Naive thymus-derived CD8-positive, alpha-beta T cell (primary cell): ENCODE measurements around the gene PCOLCE2. TPM values are rescaled to one million over a fixed set of nuclear protein-coding genes. Genes with fewer than 3 reads are reported as not detected.

ENCODE experiments used
- ATAC-seq, 2 donors: fragments of 150-1000 bp; cut with Tn5 transposase in 1 of 2; sonication (Bioruptor Pico), chemical (Tn5 transposase) in 1 of 2; 1 replicate in 1 of 2; 2 replicates in 1 of 2; pipeline ENCODE4 v1.10.0; 2021; ENCODE audit warnings: mild to moderate bottlenecking in 2 of 2, moderate library complexity in 2 of 2
- POLR2A ChIA-PET: fragments of 350-600 bp; sonication (Branson Sonifier 250); formaldehyde crosslinking; loops from one replicate; lab custom pipeline; 2021; ENCODE audit warnings: antibody characterized with exemption; lab: Charles Lee
- DNase-seq, 10 donors: peaks; one replicate each; pipeline versions ENCODE4 v3.0.0 to v3.0.0-alpha.2; 2020 to 2022
- H3K27ac Mint-ChIP-seq, 10 donors: one replicate each; pipeline ENCODE4 v1.8.0; 2020 to 2022; ENCODE audit warnings: mild to moderate bottlenecking in 10 of 10, mixed read lengths in 10 of 10, moderate library complexity in 4 of 10, inconsistent platforms in 1 of 10
- H3K27me3 Mint-ChIP-seq, 5 donors: one replicate each; pipeline ENCODE4 v1.8.0; 2021 to 2022; ENCODE audit warnings: mixed read lengths in 5 of 5
- H3K36me3 Mint-ChIP-seq, 3 donors: one replicate each; pipeline ENCODE4 v1.8.0; 2020 to 2022; ENCODE audit warnings: mixed read lengths in 3 of 3, mild to moderate bottlenecking in 2 of 3, inconsistent platforms in 1 of 3
- H3K4me1 Mint-ChIP-seq, 4 donors: one replicate each; pipeline ENCODE4 v1.8.0; 2021 to 2022; ENCODE audit warnings: mixed read lengths in 4 of 4
- H3K4me3 Mint-ChIP-seq, 10 donors: one replicate each; pipeline ENCODE4 v1.8.0; 2020 to 2022; ENCODE audit warnings: mild to moderate bottlenecking in 10 of 10, mixed read lengths in 10 of 10, moderate library complexity in 6 of 10, inconsistent platforms in 1 of 10
- H3K9me3 Mint-ChIP-seq, 9 donors: one replicate each; pipeline ENCODE4 v1.8.0; 2020 to 2022; ENCODE audit warnings: mixed read lengths in 9 of 9, mild to moderate bottlenecking in 3 of 9, inconsistent platforms in 1 of 9, moderate library complexity in 1 of 9
- polyA plus RNA-seq, 3 donors: library from polyadenylated mRNA; unstranded; fragments of 300-500 nt; fragmentation: Illumina TruSeq; gene quantifications; one replicate each; pipeline ENCODE4 v1.2.3, GENCODE V29; 2021
- total RNA-seq, 8 experiments: library from RNA in 2 of 8; stranded (reverse) in 2 of 8; gene quantifications; one replicate each; pipeline ENCODE4 v1.2.3 and lab custom pipeline; 2021 to 2026

The PCOLCE2 gene
- total and polyA plus RNA-seq, 5 experiments from 2014 or later: not detected

DNA sequence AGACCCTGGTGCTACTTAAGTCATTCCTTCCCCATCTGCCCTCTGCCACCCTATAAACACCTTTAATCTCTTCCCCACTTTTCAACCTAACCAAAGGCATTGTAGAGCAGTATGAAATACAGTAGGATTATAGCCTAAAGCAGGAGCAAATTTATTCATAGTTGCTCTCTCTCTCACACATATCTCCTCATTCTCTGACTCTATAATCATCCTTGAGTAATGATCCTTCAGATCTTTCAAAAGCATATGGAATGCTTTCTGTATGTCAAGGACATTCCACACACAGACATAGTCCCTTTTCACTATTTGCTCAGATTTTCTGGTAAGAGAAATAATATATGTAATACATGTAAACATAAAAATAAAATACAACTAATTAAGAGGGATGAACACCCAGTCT lies 111.0 kb downstream of the PCOLCE2 start:
- Mint-ChIP-seq H3K27me3 (peaks cover 0 to 2% (median under 1%) of the 10 kb centered on the region in 5 donors), H3K4me1 (no peaks in the 10 kb centered on the region), H3K4me3 (no peak overlapping the region), H3K36me3 (peaks cover 7 to 19% (median 16%) of the 10 kb centered on the region in 3 donors), H3K9me3 (peaks cover 0 to 13% (median 2%) of the 10 kb centered on the region in 9 donors), H3K27ac (no peak overlapping the region)
- DNase-seq (no peak), ATAC-seq (no peak)
- POLR2A ChIA-PET: no interaction called here

DNA sequence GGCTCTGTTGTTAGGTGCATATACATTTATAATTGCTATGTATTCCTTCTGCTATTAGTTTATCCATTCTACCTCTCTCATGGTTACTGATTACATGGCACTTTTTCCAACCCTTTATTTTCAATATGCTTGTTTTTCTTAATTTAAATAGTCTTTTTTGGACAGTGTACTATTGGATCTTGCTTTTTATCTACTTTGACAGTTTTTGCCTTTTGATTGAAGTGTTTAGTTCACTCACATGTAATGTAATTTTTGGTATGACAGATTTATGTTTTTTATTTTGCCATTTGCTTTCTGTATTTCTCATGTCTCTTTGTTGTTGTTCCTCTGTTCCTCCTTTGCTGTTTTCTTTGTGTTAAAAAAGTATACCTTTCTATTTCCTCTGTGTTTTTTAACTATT lies 120.5 kb downstream of the PCOLCE2 start:
- Mint-ChIP-seq H3K9me3 (peaks cover 2 to 41% (median 27%) of the 10 kb centered on the region in 9 donors), H3K4me1 (no peaks in the 10 kb centered on the region), H3K27ac (no peak overlapping the region), H3K27me3 (peaks cover 0 to 4% (median 0%) of the 10 kb centered on the region in 5 donors), H3K36me3 (peaks cover 19 to 76% (median 38%) of the 10 kb centered on the region in 3 donors), H3K4me3 (no peak overlapping the region)
- DNase-seq: no peak
- POLR2A ChIA-PET: no interaction called here
- ATAC-seq: no peak

Other genes with a start within 250 kb of the PCOLCE2 start
- 1 to 10 TPM; 4.5 to 5.2 TPM for gene TRPC1, start 165.0 kb downstream of the PCOLCE2 start, total RNA-seq
- gene TRPC1, start 165.0 kb downstream of the PCOLCE2 start, polyA plus RNA-seq: 1 to 10 TPM in 1 of 3 donors, under 1 TPM in 2; 0.66 to 1.7 (median 0.82) TPM
- not detected for gene PAQR9, start 74.6 kb upstream of the PCOLCE2 start, total RNA-seq
- not detected for gene PAQR9, start 74.6 kb upstream of the PCOLCE2 start, polyA plus RNA-seq
- 100 to 1,000 TPM; 168 to 169 TPM for gene U2SURP, start 112.5 kb upstream of the PCOLCE2 start, total RNA-seq
- 100 to 1,000 TPM; 110 to 131 (median 125) TPM for gene U2SURP, start 112.5 kb upstream of the PCOLCE2 start, polyA plus RNA-seq
- gene CHST2, start 230.7 kb upstream of the PCOLCE2 start, total RNA-seq: 1 to 10 TPM; 4.2 to 5.2 TPM
- 10 to 100 TPM in 1 of 3 donors, 1 to 10 TPM in 2; 4.2 to 11.4 (median 5.5) TPM for gene CHST2, start 230.7 kb upstream of the PCOLCE2 start, polyA plus RNA-seq